Stimulated activated naive CD8-positive, alpha-beta T cell treated with anti-CD3 and anti-CD28 coated beads, Interleukin-15, Interleukin-2, amounts not matched to agents 100 U/mL and 50 U/mL, for 24 hours (primary cell): Measurements from ENCODE around the gene FYCO1.
A peak's percentile ranks its signal among the peaks of the same experiment; 100 is the strongest.

Experiments
- ATAC-seq: fragments of 150-1000 bp; cut with Tn5 transposase; one replicate; pipeline ENCODE4 v1.10.0; 2021
- DNase-seq: peaks from one replicate; pipeline ENCODE4 v3.0.0; 2021

The FYCO1 gene

GRCh38 chr3:45915518-45916231 is 79.9 kb downstream of the FYCO1 start:
- DNase-seq (peak; percentile 82), ATAC-seq (peak; percentile 94)

- ATAC-seq, result no peak
Measured at GRCh38 chr3:45915059-45915439, 80.6 kb downstream of the FYCO1 start.

GRCh38 chr3:45914362-45915058 is 81.1 kb downstream of the FYCO1 start:
- ATAC-seq (no peak), DNase-seq (no peak)

More at GRCh38 chr3:45915059-45915439, 80.6 kb downstream of the FYCO1 start:
- DNase-seq, result no peak

- no peak for ATAC-seq
- no peak for DNase-seq
Measured at GRCh38 chr3:45912435-45912834, 83.2 kb downstream of the FYCO1 start.

GRCh38 chr3:45911511-45912226 is 84.0 kb downstream of the FYCO1 start:
- DNase-seq (no peak), ATAC-seq (no peak)

- ATAC-seq, result no peak
- DNase-seq, result no peak
Measured at GRCh38 chr3:45910892-45911291, 84.7 kb downstream of the FYCO1 start.

GRCh38 chr3:45909542-45909941 is 86.1 kb downstream of the FYCO1 start:
- no peak for DNase-seq
- no peak for ATAC-seq

GRCh38 chr3:45908761-45909160 is 86.9 kb downstream of the FYCO1 start:
- ATAC-seq, result no peak
- DNase-seq, result no peak

GRCh38 chr3:45907769-45908705 is 87.6 kb downstream of the FYCO1 start:
- DNase-seq, result no peak
- no peak for ATAC-seq

- ATAC-seq, result no peak
- DNase-seq, result no peak
Measured at GRCh38 chr3:45906681-45907407, 88.8 kb downstream of the FYCO1 start.

GRCh38 chr3:45905755-45906154 is 89.9 kb downstream of the FYCO1 start:
- ATAC-seq (no peak), DNase-seq (no peak)

GRCh38 chr3:45904931-45905330 is 90.7 kb downstream of the FYCO1 start:
- ATAC-seq (peak; percentile 77), DNase-seq (no peak)

- DNase-seq, result no peak
- no peak for ATAC-seq
Measured at GRCh38 chr3:45896956-45897355, 98.7 kb downstream of the FYCO1 start.

GRCh38 chr3:45895686-45896468 is 99.7 kb downstream of the FYCO1 start:
- ATAC-seq (no peak), DNase-seq (no peak)

GRCh38 chr3:45894015-45894414 is 101.6 kb downstream of the FYCO1 start:
- DNase-seq (no peak), ATAC-seq (no peak)

- no peak for ATAC-seq
- DNase-seq, result no peak
Measured at GRCh38 chr3:45892161-45892560, 103.5 kb downstream of the FYCO1 start.

- DNase-seq, result no peak
- no peak for ATAC-seq
Measured at GRCh38 chr3:45890405-45890804, 105.2 kb downstream of the FYCO1 start.

GRCh38 chr3:45889337-45889736 is 106.3 kb downstream of the FYCO1 start:
- ATAC-seq (no peak), DNase-seq (no peak)

GRCh38 chr3:45887759-45888511 is 107.7 kb downstream of the FYCO1 start:
- no peak for ATAC-seq
- DNase-seq, result no peak

- DNase-seq, result no peak
- peak; percentile 43 for ATAC-seq
Measured at GRCh38 chr3:45887285-45887684, 108.3 kb downstream of the FYCO1 start.
